NCI-H2227 (cell line): ENCODE measurements around the gene GMCL1.
"Not testable (repeated sequence)": the region's sequence is repeated elsewhere in the genome, so short reads cannot be mapped to it uniquely, and the experiment has no call there.

Experiments used
- DNase-seq: peaks from one replicate; lab custom pipeline; 2025; ENCODE audit not compliant: unreplicated experiment; lab: John Stamatoyannopoulos, UW

Gene GMCL1, protein sequence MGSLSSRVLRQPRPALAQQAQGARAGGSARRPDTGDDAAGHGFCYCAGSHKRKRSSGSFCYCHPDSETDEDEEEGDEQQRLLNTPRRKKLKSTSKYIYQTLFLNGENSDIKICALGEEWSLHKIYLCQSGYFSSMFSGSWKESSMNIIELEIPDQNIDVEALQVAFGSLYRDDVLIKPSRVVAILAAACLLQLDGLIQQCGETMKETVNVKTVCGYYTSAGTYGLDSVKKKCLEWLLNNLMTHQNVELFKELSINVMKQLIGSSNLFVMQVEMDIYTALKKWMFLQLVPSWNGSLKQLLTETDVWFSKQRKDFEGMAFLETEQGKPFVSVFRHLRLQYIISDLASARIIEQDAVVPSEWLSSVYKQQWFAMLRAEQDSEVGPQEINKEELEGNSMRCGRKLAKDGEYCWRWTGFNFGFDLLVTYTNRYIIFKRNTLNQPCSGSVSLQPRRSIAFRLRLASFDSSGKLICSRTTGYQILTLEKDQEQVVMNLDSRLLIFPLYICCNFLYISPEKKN

GRCh38 chr2:69829256-69830044 lies at the start of gene GMCL1:
GMCL1 (plus strand) TSS chr2:69829660; CDS start chr2:69829893, 233 bp downstream.
- DNase-seq: peak; percentile 99

GRCh38 chr2:69780921-69781320 lies 48.5 kb upstream of the GMCL1 start:
- peak; percentile 8 for DNase-seq

DNA sequence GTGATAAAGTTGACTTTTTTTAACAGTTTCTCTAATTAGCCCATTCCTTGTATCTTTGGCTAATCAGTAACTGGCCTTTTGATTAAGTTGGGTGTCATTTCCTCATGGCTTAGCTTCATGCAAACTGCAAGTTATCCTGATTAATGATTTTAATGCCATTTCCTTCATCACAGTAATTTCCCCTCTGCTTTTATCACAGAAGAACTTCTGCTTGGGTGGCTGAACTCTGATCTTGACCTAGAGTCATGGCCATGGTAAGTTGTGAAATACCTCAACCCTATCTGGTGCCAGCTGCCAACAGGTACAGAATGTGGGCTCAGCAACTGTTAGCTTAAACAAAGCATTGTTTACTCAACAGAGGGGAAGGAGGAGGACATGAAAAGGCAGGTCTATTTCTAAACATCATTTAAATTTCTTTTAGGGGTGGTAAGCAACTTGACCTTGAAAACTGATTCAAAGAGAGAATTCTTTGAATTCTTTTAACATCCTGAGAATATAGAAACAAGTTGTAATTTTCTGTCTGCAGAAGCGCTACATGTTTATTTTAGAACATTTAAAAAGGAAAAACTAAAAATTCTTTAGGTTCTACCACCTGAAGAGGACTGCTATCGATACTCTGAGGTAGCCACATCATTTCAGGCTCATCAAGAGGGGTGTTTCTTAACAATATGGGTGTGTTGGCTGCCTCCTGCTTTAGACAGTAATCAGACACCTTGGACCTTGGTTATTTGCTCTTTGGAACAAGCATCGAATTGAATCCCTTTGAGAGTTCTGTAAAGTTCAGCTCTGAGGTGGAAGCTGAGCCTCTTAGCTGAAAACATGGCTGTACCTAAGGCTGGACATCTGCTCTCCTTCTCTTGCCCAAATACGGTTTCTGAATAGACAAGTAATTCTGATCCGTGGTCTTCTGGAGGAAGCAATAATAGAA lies 47.9 kb upstream of the GMCL1 start:
- DNase-seq: no peak

DNA sequence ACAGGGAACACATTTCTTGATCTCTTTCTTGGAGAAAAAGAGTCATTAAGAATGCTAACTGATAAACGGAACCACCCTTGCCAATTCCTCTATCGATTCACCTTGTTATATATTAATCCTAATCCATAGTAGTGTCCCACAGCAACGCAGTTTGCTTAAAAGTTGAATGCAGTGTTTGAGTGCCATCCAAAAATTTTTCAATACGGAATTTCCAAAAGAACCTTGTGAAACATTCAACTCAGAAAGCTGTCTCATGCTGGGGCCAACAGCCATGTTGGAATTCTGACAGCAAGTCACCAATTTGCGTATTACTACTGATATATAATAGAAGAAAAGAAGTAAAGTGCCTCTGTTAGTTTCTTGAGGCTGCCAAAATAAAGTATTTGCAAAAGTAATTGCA lies 45.2 kb upstream of the GMCL1 start:
- no peak for DNase-seq

DNA sequence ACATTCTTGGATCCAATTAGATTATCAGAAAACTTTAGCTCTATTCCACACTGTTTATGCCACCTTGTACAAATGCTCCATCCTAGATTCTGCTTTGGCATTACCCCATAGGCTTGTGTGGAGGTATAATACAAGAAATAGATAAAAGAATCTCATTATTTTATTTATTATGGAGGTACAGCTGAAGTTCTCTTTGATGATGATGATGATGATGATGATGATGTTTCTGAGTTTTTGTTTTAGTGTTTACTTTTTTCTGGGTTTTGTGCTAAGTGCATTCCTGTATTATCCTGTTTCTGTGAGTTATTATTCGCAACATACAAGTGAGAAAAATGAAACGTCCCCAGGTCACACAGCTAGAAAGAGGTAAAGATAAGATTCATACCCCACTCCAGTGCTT lies 44.1 kb upstream of the GMCL1 start:
- DNase-seq: no peak

GRCh38 chr2:69786052-69786560 lies 43.4 kb upstream of the GMCL1 start:
- DNase-seq: no peak

DNA sequence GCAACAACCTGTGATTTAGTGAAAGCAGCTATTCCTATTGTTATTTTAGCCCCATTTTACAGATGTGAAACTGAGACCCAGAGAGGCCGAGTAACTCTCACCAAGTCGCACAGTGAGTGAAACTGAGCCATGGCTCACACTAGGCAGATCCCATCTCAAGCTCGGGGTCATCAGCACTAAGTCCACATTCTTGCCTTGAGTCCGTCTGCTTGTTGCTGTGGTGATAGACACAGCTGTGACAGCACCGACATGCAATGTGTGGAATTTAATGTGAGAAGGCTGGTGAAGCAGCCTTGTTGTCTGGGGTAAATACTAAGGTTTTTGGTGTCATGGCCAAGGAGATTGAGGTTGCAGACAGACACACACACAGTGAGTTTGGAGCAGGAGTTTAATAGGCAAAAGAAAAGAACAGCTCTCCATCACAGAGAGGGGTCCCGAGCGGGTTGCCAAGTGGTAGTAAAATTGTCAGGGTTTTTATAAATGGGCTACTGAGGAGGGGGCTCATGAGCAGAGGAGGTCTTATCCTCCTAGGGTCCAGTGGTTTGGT lies 40.2 kb upstream of the GMCL1 start:
- no peak for DNase-seq

DNA sequence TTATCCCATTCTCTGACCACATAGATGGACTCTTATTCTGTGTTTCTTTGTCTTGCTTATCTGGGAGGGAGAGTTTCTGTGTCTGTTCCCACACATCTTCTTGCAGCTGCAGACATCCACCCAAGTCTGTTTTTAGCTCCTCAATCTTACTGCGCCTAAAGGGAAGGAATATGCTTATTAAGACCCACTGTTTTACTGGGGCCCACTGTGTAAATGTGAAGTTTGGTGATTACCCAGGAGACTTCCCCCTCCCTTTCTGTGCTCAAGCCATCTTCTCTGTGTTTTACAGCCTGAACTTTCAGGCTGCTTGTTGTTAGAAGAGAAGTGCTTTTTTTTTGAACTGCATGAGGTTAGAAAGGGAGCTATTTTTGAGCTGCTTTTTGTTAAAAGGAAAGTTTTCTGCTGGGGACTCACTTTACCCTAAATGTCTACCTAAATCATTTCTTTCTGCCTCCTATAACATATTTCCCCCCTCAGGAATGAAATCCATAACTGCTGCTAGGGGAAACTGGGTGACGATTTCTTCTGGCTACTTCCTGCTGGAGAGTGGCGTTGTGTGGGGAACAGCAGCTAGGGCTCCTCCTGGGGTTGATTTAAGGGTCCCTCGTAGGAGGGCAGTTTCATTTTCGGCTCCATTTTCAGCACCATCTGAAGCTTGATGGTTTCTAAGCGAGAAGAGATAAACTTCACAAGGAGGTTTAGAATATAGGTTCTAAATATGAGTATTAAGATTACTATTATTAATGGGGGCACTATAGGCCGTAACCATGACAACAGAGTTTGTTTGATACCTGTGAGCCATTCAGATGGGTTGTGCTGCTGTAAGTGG lies 39.5 kb upstream of the GMCL1 start:
- DNase-seq: peak; percentile 32

GRCh38 chr2:69790601-69790959 lies 38.9 kb upstream of the GMCL1 start:
- DNase-seq: no peak

DNA sequence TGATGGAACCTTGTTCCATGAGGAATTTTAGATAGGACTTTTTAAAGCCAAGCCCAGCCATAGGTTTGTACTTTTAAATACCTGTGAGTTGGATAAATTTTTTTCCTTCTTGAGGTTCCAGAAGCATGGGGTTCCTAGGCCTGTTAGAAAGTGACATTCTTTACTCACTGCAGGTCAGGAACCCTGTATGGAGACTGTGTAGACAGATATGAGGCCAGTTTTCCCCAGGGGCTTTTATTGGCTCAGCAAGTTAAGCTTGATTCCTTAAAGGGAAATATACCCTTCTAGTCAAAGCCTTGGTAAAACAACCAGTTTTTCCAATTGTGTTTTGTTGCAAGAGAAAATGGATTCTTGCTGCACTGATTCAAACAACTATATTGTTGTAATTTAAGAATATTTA lies 38.4 kb upstream of the GMCL1 start:
- DNase-seq: no peak

DNA sequence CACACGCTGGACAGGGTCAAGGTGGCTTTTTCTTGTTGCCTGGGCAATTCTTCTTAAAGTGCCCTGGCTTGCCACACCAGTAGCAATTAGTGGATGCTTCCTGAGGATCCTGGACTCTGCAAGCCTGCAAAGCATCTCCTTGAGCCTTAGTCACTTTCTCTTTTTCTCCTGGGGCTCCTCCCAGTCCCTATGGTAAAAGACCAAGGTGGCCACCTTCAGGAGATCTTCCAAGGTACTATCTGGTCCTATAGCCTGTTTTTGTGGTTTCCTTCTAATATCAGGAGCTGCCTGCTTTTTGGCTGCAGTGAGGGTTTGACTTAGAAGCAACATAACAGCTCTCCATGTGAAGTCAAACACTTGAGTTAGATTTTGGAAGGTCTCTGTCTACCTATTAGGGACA lies 33.3 kb upstream of the GMCL1 start:
- DNase-seq: no peak

GRCh38 chr2:69797235-69797634 lies 32.2 kb upstream of the GMCL1 start:
- DNase-seq: no peak

DNA sequence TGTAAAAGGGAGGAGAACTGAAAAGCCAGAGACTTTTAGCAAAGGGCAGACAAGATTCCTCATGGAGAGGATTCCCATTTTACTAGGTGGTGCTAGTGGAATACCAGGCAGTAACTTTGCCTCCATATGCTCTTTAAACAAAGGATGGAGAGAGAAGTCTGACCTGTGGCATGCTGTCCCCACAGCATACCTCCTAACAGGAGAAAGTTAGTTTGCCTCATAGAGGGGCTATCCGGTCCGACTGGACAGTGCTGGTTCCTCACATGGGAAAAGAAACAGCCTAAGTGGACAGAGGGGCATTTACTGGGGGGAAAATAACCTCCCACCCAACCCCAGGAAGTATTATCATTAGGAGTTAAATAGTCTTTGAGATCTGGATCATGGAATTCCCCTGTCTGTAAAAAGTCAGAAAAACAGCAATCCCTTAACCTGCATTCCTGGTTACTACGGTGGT lies 31.6 kb upstream of the GMCL1 start:
- no peak for DNase-seq

GRCh38 chr2:69798290-69798908 lies 31.1 kb upstream of the GMCL1 start:
- no peak for DNase-seq

DNA sequence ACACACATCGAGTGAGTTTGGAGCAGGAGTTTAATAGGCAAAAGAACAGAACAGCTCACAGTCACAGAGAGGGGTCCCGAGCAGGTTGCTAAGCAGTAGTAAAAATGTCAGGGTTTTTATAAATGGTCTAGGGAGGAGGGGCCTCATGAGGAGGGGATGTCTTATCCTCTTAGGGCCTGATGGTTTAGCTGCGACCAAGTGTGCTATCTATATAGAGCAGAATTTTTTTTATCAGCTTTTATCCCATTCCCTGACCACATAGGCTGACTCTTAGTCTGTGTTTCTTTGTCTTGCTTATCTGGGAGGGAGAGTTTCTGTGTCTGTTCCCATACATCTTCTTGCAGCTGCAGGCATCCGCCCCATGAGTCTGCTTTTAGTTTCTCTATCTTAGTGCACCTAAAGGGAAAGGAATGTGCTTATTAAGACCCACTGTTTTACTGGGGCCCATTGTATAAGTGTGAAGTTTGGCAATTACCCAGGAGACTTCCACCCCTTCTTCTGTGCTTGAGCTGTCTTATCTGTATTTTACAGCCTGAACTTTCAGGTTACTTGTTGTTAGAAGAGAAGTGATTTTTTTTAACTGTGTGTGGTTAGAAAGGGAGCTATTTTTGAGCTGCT lies 30.4 kb upstream of the GMCL1 start:
- DNase-seq: no peak

DNA sequence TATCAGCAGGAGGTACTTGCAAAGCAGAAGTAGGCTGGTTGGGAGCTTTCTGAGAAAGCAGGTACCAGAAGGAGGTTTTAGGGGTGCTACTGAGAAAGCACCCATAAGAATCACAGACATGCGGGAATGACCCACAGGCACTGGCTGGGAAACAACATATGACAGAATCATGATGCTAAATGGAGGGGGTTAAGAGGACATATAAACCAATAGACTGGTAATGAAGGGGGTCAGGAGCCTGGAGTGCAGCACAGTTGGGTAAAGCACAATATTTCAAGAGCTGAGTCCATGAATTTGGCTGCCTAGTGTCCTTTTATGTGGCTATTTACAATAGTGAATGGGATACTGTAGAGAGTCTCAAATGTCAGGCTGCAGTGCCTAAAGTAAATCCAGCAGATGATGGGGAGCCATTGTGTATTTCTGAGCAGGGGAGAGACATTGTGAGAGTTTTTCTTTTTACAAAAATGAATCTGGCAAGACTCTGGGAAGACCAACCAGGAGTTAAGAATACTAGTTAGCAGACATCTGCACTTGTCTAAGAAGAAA lies 27.6 kb upstream of the GMCL1 start:
- DNase-seq: no peak

GRCh38 chr2:69802781-69803367 lies 26.6 kb upstream of the GMCL1 start:
- not testable (repeated sequence) for DNase-seq

GRCh38 chr2:69804416-69804815 lies 25.0 kb upstream of the GMCL1 start:
- no peak for DNase-seq
